SU-DHL-6 (cell line): ENCODE measurements around the gene MAD2L1BP.

Source experiments
- H2AFZ ChIP-seq: fragments of 200-600 bp; sonication (generic); 2 replicates; pipeline ENCODE4 v1.6.1; 2014; ENCODE audit warnings: low read depth, mild to moderate bottlenecking, moderate library complexity, mixed read lengths, antibody characterized with exemption, low read length; ENCODE audit not compliant: severe bottlenecking
- H3F3A ChIP-seq: fragments of 200-600 bp; shearing (Covaris generic); 2 replicates; pipeline ENCODE4 v1.6.0; 2016; ENCODE audit warnings: antibody characterized with exemption, mild to moderate bottlenecking; ENCODE audit not compliant: insufficient read depth
- H3K27ac ChIP-seq: fragments of 200-600 bp; sonication (generic); 2 replicates; pipeline ENCODE4 v1.5.1; 2016; ENCODE audit warnings: low read depth, mild to moderate bottlenecking, low read length, moderate library complexity, mixed read lengths
- H3K27me3 ChIP-seq: fragments of 200-600 bp; sonication (generic), shearing (Covaris generic); 2 replicates; pipeline ENCODE4 v1.6.0; 2014; ENCODE audit warnings: mild to moderate bottlenecking, low read length
- H3K36me3 ChIP-seq: fragments of 200-600 bp; sonication (generic); 2 replicates; pipeline ENCODE4 v1.6.1; 2014; ENCODE audit warnings: mild to moderate bottlenecking, low read length, mixed read lengths
- H3K4me2 ChIP-seq: fragments of 300-600, 200-600 bp; shearing (Covaris generic), sonication (generic); 2 replicates; pipeline ENCODE4 v1.6.0; 2014; ENCODE audit warnings: low read length, low read depth, mild to moderate bottlenecking; ENCODE audit not compliant: poor library complexity, severe bottlenecking
- H3K4me3 ChIP-seq: fragments of 200-600 bp; sonication (generic); 2 replicates; pipeline ENCODE4 v1.5.1; 2014; ENCODE audit warnings: antibody characterized with exemption, low read length, mild to moderate bottlenecking, mixed read lengths; ENCODE audit not compliant: insufficient read depth, poor library complexity, severe bottlenecking
- H3K79me2 ChIP-seq: fragments of 200-600 bp; sonication (generic); 2 replicates; pipeline ENCODE4 v1.6.1; 2014; ENCODE audit warnings: mild to moderate bottlenecking, low read length, moderate library complexity; ENCODE audit not compliant: insufficient read depth
- H3K9ac ChIP-seq: fragments of 200-600 bp; sonication (generic); 2 replicates; pipeline ENCODE4 v1.7.0; 2014; ENCODE audit warnings: mild to moderate bottlenecking, low read length
- H3K9me2 ChIP-seq: fragments of 200-600 bp; sonication (generic); replicated peaks from 2 replicates; pipeline ENCODE4 v1.6.1; 2014; ENCODE audit warnings: low read length; ENCODE audit not compliant: insufficient read depth
- H3K9me3 ChIP-seq: fragments of 200-600 bp; sonication (generic); 2 replicates; pipeline ENCODE4 v1.6.1; 2014; ENCODE audit warnings: low read length, mixed read lengths; ENCODE audit not compliant: insufficient read depth
- H4K20me1 ChIP-seq: fragments of 200-600 bp; sonication (generic); 2 replicates; pipeline ENCODE4 v1.6.1; 2014; ENCODE audit warnings: low read depth, mild to moderate bottlenecking, antibody characterized with exemption, low read length, moderate library complexity, mixed read lengths
- CTCF ChIP-seq: fragments of 200-600 bp; sonication (generic); IDR thresholded peaks from one replicate; pipeline ENCODE4 v1.5.1; 2017; ENCODE audit warnings: antibody characterized with exemption, mild to moderate bottlenecking, low read length, moderate library complexity; ENCODE audit not compliant: insufficient read depth, poor library complexity, severe bottlenecking
- EZH2phosphoT487 ChIP-seq: fragments of 200-600 bp; sonication (generic), shearing (Covaris generic); conservative IDR thresholded peaks from 2 replicates; pipeline ENCODE4 v1.6.1; 2018; ENCODE audit warnings: mild to moderate bottlenecking, antibody characterized with exemption, low read length, moderate library complexity, mixed read lengths

The MAD2L1BP gene

GRCh38 chr6:43625393-43625992, 10.1 kb upstream of the MAD2L1BP start:
- Histone ChIP-seq H3K9me3 (no peaks in the 10 kb centered on the region), H3K9me2 (no peaks in the 10 kb centered on the region), H3K79me2 (peaks cover 20% of the 10 kb centered on the region), H3K4me2 (no peak overlapping the region), H3K9ac (no peak overlapping the region), H2AFZ (no peak overlapping the region), H3K36me3 (no peaks in the 10 kb centered on the region), H3K27me3 (no peaks in the 10 kb centered on the region), H4K20me1 (no peaks in the 10 kb centered on the region), H3K4me3 (no peak overlapping the region), H3F3A (peaks cover 10% of the 10 kb centered on the region), H3K27ac (no peak overlapping the region)
- TF ChIP-seq CTCF (no peak), EZH2phosphoT487 (no peak)

GRCh38 chr6:43627008-43627825, 8.4 kb upstream of the MAD2L1BP start:
- Histone ChIP-seq H3F3A (peaks cover 13% of the 10 kb centered on the region), H3K4me3 (no peak overlapping the region), H3K79me2 (peaks cover 20% of the 10 kb centered on the region), H3K9me3 (no peaks in the 10 kb centered on the region), H2AFZ (no peak overlapping the region), H3K27me3 (no peaks in the 10 kb centered on the region), H3K4me2 (peak overlapping the region; percentile 69), H3K9me2 (no peaks in the 10 kb centered on the region), H4K20me1 (no peaks in the 10 kb centered on the region), H3K27ac (no peak overlapping the region), H3K36me3 (no peaks in the 10 kb centered on the region), H3K9ac (peak overlapping the region; percentile 16)
- TF ChIP-seq CTCF (no peak), EZH2phosphoT487 (no peak)

- Histone ChIP-seq H3K9me3 (no peaks in the 10 kb centered on the region), H3F3A (peaks cover 13% of the 10 kb centered on the region), H3K4me2 (peak overlapping the region; percentile 69), H2AFZ (peak overlapping the region; percentile 11), H3K27ac (peak overlapping the region; percentile 76), H3K9ac (peak overlapping the region; percentile 76), H3K9me2 (no peaks in the 10 kb centered on the region), H3K36me3 (no peaks in the 10 kb centered on the region), H3K27me3 (no peaks in the 10 kb centered on the region), H3K79me2 (peaks cover 20% of the 10 kb centered on the region), H3K4me3 (peak overlapping the region; percentile 78), H4K20me1 (no peaks in the 10 kb centered on the region)
- TF ChIP-seq EZH2phosphoT487: no peak
- no peak for TF ChIP-seq CTCF
These were observed 7.1 kb upstream of the MAD2L1BP start for GRCh38 chr6:43628393-43629103.
